Naive thymus-derived CD8-positive, alpha-beta T cell (primary cell): Measurements from ENCODE around the gene OR9A2. TPM values are rescaled to one million over a fixed set of nuclear protein-coding genes. Genes with fewer than 3 reads are reported as not detected.
A peak's percentile ranks its signal among the peaks of the same experiment; 100 is the strongest.
"Not testable (repeated sequence)": the region's sequence is repeated elsewhere in the genome, so short reads cannot be mapped to it uniquely, and the experiment has no call there.

ENCODE experiments used
- ATAC-seq, 2 donors: fragments of 150-1000 bp; cut with Tn5 transposase in 1 of 2; sonication (Bioruptor Pico), chemical (Tn5 transposase) in 1 of 2; 1 replicate in 1 of 2; 2 replicates in 1 of 2; pipeline ENCODE4 v1.10.0; 2021; ENCODE audit warnings: mild to moderate bottlenecking in 2 of 2, moderate library complexity in 2 of 2
- POLR2A ChIA-PET: fragments of 350-600 bp; sonication (Branson Sonifier 250); formaldehyde crosslinking; loops from one replicate; lab custom pipeline; 2021; ENCODE audit warnings: antibody characterized with exemption; lab: Charles Lee
- DNase-seq, 10 donors: peaks; one replicate each; pipeline versions ENCODE4 v3.0.0 to v3.0.0-alpha.2; 2020 to 2022
- H3K27ac Mint-ChIP-seq, 10 donors: one replicate each; pipeline ENCODE4 v1.8.0; 2020 to 2022; ENCODE audit warnings: mild to moderate bottlenecking in 10 of 10, mixed read lengths in 10 of 10, moderate library complexity in 4 of 10, inconsistent platforms in 1 of 10
- H3K27me3 Mint-ChIP-seq, 5 donors: one replicate each; pipeline ENCODE4 v1.8.0; 2021 to 2022; ENCODE audit warnings: mixed read lengths in 5 of 5
- H3K36me3 Mint-ChIP-seq, 3 donors: one replicate each; pipeline ENCODE4 v1.8.0; 2020 to 2022; ENCODE audit warnings: mixed read lengths in 3 of 3, mild to moderate bottlenecking in 2 of 3, inconsistent platforms in 1 of 3
- H3K4me1 Mint-ChIP-seq, 4 donors: one replicate each; pipeline ENCODE4 v1.8.0; 2021 to 2022; ENCODE audit warnings: mixed read lengths in 4 of 4
- H3K4me3 Mint-ChIP-seq, 10 donors: one replicate each; pipeline ENCODE4 v1.8.0; 2020 to 2022; ENCODE audit warnings: mild to moderate bottlenecking in 10 of 10, mixed read lengths in 10 of 10, moderate library complexity in 6 of 10, inconsistent platforms in 1 of 10
- H3K9me3 Mint-ChIP-seq, 9 donors: one replicate each; pipeline ENCODE4 v1.8.0; 2020 to 2022; ENCODE audit warnings: mixed read lengths in 9 of 9, mild to moderate bottlenecking in 3 of 9, inconsistent platforms in 1 of 9, moderate library complexity in 1 of 9
- polyA plus RNA-seq, 3 donors: library from polyadenylated mRNA; unstranded; fragments of 300-500 nt; fragmentation: Illumina TruSeq; gene quantifications; one replicate each; pipeline ENCODE4 v1.2.3, GENCODE V29; 2021
- total RNA-seq, 8 experiments: library from RNA in 2 of 8; stranded (reverse) in 2 of 8; gene quantifications; one replicate each; pipeline ENCODE4 v1.2.3 and lab custom pipeline; 2021 to 2026

OR9A2 gene
- total and polyA plus RNA-seq, 5 experiments from 2014 or later, result 0.38 TPM; not detected in 4

DNA sequence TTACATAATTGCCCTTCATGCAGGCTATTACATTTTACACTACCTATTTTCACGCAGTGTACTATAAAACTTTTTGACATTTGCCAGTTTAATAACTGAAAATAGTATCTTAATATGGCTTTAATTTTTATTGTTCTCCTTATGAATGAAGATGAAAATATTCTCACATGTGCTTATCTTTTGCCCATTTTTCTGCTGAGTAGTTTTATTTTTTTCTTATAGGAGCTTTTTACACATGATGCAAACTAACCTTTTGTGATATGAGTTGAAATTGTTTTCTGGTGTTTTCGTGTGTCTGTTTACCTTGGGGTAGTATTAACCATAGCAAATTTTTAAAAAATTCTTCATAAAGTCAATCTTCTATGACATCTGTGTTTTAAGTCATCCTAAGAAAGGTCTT lies 26.3 kb downstream of the OR9A2 start:
- peaks cover 4 to 11% (median 7%) of the 10 kb centered on the region in 4 donors for H3K4me1 Mint-ChIP-seq

DNA sequence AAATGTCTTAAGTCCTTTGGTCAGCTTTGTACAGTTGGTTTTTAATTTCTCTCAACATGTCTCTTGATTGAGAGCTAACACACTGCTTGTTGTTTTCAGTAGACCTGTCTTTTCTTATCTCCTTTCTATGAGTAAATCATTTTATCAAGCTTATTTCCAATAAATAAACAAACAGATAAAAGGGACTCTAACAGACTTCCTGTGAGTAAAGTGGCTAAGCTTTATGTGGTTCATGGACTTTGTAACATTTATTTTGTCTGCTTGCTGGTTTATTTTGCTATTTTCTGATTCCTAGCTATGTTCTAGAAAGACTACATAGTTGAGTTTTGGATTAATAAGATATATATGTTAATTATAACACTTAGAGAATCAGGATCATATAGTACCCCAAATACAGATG lies 27.1 kb downstream of the OR9A2 start:
- H3K36me3 Mint-ChIP-seq, result peaks cover 0 to 5% (median 0%) of the 10 kb centered on the region in 3 donors
- DNase-seq (no peak), ATAC-seq (no peak)
- no peaks in the 10 kb centered on the region for H3K27me3 Mint-ChIP-seq
- POLR2A ChIA-PET, result interaction anchor here (3.7 kb wide), 1 partner anchor 144 kb away, joined by 12 read pairs; the partner anchor contains the start of gene EPHB6
- H3K9me3 Mint-ChIP-seq, result no peaks in the 10 kb centered on the region
- no peak overlapping the region for H3K27ac Mint-ChIP-seq
- peaks cover 4 to 11% (median 7%) of the 10 kb centered on the region in 4 donors for H3K4me1 Mint-ChIP-seq
- H3K4me3 Mint-ChIP-seq, result no peak overlapping the region

More for the DNA sequence above, 26.3 kb downstream of the OR9A2 start:
- H3K4me3 Mint-ChIP-seq, result no peak overlapping the region
- H3K27ac Mint-ChIP-seq, result peak overlapping the region in 1 of 10 donors; percentile 43
- POLR2A ChIA-PET, result interaction anchor here (3.7 kb wide), 1 partner anchor 145 kb away, joined by 12 read pairs; the partner anchor contains the start of gene EPHB6
- H3K27me3 Mint-ChIP-seq, result peaks cover 0 to 1% (median 0%) of the 10 kb centered on the region in 5 donors
- ATAC-seq (no peak), DNase-seq (no peak)
- H3K36me3 Mint-ChIP-seq, result peaks cover 0 to 5% (median 0%) of the 10 kb centered on the region in 3 donors
- H3K9me3 Mint-ChIP-seq, result no peaks in the 10 kb centered on the region

DNA sequence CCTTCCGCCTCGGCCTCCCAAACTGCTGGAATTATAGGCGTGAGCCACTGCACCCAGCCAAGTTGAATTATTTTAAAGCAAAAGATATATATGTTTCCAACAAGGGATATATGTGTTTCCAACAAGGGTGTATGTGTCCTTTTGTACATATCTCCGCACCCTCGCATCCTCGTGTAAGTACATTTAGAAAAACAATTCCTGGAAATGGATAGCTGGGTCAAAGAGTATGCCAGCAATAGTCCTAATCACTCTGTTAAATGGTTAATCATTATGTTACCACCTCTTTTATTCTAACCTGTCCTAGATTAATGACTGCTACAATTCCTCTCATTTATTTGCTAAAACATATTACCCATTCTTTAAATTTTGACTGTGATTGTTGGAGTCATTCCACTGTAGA lies 28.0 kb downstream of the OR9A2 start:
- Mint-ChIP-seq H3K4me3 (no peak overlapping the region), H3K36me3 (peaks cover 0 to 5% (median 0%) of the 10 kb centered on the region in 3 donors), H3K9me3 (no peaks in the 10 kb centered on the region), H3K27me3 (no peaks in the 10 kb centered on the region), H3K4me1 (peaks cover 4 to 11% (median 7%) of the 10 kb centered on the region in 4 donors), H3K27ac (no peak overlapping the region)
- POLR2A ChIA-PET, result no interaction called here
- DNase-seq (no peak), ATAC-seq (no peak)

DNA sequence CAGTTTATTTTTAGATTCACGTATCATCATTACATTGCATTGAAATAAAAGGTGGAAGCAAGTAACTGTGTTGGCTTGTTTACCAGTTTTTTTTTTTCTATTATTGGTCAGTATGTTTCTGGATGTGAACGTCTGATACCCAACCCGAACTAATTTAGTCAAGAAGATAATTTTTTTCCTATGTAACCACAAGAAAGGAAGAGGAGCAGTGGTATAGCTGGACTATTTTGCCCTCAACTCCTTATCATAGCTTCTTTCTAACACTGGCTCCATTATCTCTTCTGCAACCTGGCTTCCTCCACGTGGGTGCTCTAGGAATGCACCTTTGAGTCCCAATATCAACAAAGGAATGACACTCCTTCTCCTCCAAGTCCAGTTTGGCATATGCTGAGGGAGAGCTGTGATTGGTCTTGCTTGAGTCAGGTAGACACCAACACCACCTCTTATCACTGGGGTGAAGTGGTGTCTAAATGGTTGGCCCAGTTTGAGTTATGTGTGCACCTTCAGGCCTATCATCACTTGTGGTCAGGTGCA lies 29.4 kb downstream of the OR9A2 start:
- H3K4me1 Mint-ChIP-seq, result peaks cover 0 to under 1% (median 0%) of the 10 kb centered on the region in 4 donors
- no peaks in the 10 kb centered on the region for H3K9me3 Mint-ChIP-seq
- no peak overlapping the region for H3K4me3 Mint-ChIP-seq
- H3K27ac Mint-ChIP-seq, result no peak overlapping the region
- POLR2A ChIA-PET, result no interaction called here
- ATAC-seq, result no peak
- H3K36me3 Mint-ChIP-seq, result peaks cover 0 to 5% (median 4%) of the 10 kb centered on the region in 3 donors
- no peak for DNase-seq
- peaks cover 0 to 5% (median 0%) of the 10 kb centered on the region in 5 donors for H3K27me3 Mint-ChIP-seq

DNA sequence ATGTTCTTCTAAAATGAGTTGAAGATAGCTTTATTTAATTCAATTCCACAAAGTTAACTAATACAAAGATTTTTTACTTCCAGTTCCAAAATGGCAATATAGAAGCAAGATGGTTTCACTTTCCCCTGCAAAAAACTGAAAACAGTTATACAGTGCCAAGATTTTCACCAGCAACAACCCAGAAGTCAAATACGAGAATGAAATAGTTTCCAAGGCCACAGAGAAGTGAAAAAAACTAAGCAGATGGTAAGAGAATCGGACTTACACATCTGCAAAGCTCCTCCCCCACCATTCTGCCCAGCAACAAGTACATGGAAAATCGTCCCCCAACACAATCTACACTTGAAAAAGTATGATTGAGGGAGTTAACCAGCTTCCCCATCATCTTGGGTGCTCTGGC lies 34.5 kb downstream of the OR9A2 start:
- POLR2A ChIA-PET, result no interaction called here
- no peak for ATAC-seq
- peaks cover 10 to 14% (median 14%) of the 10 kb centered on the region in 5 donors for H3K27me3 Mint-ChIP-seq
- peaks cover 0 to 4% (median 0%) of the 10 kb centered on the region in 3 donors for H3K36me3 Mint-ChIP-seq
- no peak for DNase-seq
- no peak overlapping the region for H3K27ac Mint-ChIP-seq
- no peaks in the 10 kb centered on the region for H3K4me1 Mint-ChIP-seq
- no peaks in the 10 kb centered on the region for H3K9me3 Mint-ChIP-seq
- no peak overlapping the region for H3K4me3 Mint-ChIP-seq

DNA sequence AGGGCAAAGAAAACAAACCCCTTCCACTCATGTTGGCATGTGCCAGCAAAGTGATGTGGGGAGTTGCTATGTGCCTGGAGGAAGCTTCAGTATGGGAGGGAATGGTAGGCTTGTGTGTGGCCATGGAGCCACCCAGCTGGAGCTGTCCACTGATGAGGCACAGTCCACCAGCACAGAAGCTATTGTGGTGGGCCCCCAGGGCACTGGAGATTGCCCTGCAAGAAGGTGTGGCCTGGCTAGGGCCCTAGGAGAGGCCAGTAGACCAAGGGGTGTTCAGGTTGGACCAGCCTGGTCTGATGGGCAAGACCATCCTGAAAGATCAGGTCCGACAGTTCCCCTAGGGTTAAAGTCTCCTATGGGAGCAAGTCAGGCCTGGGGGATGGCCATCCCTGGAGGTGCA lies 42.6 kb downstream of the OR9A2 start:
- ATAC-seq, result no peak
- H3K36me3 Mint-ChIP-seq, result peaks cover 0 to 12% (median 3%) of the 10 kb centered on the region in 3 donors
- H3K27ac Mint-ChIP-seq, result no peak overlapping the region
- POLR2A ChIA-PET, result no interaction called here
- no peak for DNase-seq
- peaks cover 2 to 31% (median 13%) of the 10 kb centered on the region in 9 donors for H3K9me3 Mint-ChIP-seq
- H3K4me3 Mint-ChIP-seq, result no peak overlapping the region
- no peaks in the 10 kb centered on the region for H3K4me1 Mint-ChIP-seq
- H3K27me3 Mint-ChIP-seq, result peaks cover 2 to 26% (median 10%) of the 10 kb centered on the region in 5 donors

DNA sequence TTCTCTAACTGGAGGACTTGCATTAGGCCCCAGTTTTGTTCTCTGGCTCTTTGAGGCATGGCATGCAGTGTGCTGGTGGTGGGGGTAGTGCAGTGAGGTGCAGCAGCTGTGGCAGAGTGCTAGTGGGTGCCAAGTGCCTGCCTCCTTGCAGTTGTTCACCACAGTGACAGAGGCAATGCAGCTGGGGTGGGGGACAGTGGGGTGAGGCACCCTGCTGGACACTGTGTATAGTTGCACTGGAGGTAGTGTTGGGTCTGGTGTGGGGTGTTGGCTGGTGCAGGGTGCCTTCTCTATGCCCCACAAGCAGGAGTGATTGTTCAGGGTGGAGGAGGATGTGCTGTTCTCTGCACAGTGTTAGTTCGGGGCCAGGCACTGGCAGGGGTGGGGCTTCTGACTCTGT lies 43.1 kb downstream of the OR9A2 start:
- Mint-ChIP-seq H3K27ac (no peak overlapping the region), H3K4me1 (no peaks in the 10 kb centered on the region), H3K27me3 (peaks cover 2 to 26% (median 11%) of the 10 kb centered on the region in 5 donors), H3K4me3 (no peak overlapping the region), H3K9me3 (peaks cover 2 to 35% (median 13%) of the 10 kb centered on the region in 9 donors), H3K36me3 (peaks cover 0 to 12% (median 3%) of the 10 kb centered on the region in 3 donors)
- ATAC-seq (no peak), DNase-seq (no peak)
- POLR2A ChIA-PET, result no interaction called here

DNA sequence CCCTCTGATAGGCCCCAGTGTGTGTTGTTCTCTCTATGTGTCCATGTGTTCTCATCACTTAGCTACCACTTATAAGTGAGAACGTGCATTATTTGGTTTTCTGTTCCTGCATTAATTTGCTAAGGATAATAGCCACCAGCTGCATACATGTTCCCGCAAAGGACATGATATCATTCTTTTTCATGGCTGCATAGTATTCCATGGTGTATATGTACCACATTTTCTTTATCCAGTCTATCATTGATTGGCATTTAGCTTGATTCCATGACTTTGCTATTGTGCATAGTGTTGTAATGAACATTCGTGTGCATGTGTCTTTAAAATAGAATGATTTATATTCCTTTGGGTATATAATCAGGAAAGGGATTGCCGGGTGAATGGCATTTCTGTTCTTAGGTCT lies 48.5 kb downstream of the OR9A2 start:
- H3K27ac Mint-ChIP-seq, POLR2A ChIA-PET, H3K4me3 Mint-ChIP-seq, H3K4me1 Mint-ChIP-seq, ATAC-seq, DNase-seq: not testable (repeated sequence)
- Mint-ChIP-seq H3K27me3 (peaks cover 1 to 12% (median 8%) of the 10 kb centered on the region in 5 donors), H3K36me3 (peaks cover 0 to 12% (median 3%) of the 10 kb centered on the region in 3 donors), H3K9me3 (peaks cover 2 to 47% (median 11%) of the 10 kb centered on the region in 9 donors)

Other genes with a start within 250 kb of the OR9A2 start
- 10 to 100 TPM; 48.6 to 57.4 TPM for gene EPHB6, start 172.1 kb downstream of the OR9A2 start, total RNA-seq
- 10 to 100 TPM; 10.2 to 23.3 (median 10.2) TPM for gene EPHB6, start 172.1 kb downstream of the OR9A2 start, polyA plus RNA-seq
- not detected for gene TRPV6, start 141.4 kb downstream of the OR9A2 start, total RNA-seq
- gene TRPV6, start 141.4 kb downstream of the OR9A2 start, polyA plus RNA-seq, result under 1 TPM in 1 of 3 donors, not detected in 2; 0.08 TPM
- under 1 TPM in 1 of 2 experiments, not detected in 1; 0.30 TPM for gene TRPV5, start 93.4 kb downstream of the OR9A2 start, total RNA-seq
- gene TRPV5, start 93.4 kb downstream of the OR9A2 start, polyA plus RNA-seq, result not detected
- gene LLCFC1, start 87.6 kb downstream of the OR9A2 start, total RNA-seq, result not detected
- not detected for gene LLCFC1, start 87.6 kb downstream of the OR9A2 start, polyA plus RNA-seq
- under 1 TPM; 0.47 to 0.70 TPM for gene KEL, start 64.8 kb downstream of the OR9A2 start, total RNA-seq
- gene KEL, start 64.8 kb downstream of the OR9A2 start, polyA plus RNA-seq, result not detected
- gene OR6V1, start 25.2 kb upstream of the OR9A2 start, total RNA-seq, result not detected
- gene OR6V1, start 25.2 kb upstream of the OR9A2 start, polyA plus RNA-seq, result not detected
- gene PIP, start 104.9 kb upstream of the OR9A2 start, total RNA-seq, result not detected
- gene PIP, start 104.9 kb upstream of the OR9A2 start, polyA plus RNA-seq, result not detected
- gene TAS2R39, start 156.3 kb upstream of the OR9A2 start, total RNA-seq, result not detected
- not detected for gene TAS2R39, start 156.3 kb upstream of the OR9A2 start, polyA plus RNA-seq
- not detected for gene TAS2R40, start 194.9 kb upstream of the OR9A2 start, total RNA-seq
- not detected for gene TAS2R40, start 194.9 kb upstream of the OR9A2 start, polyA plus RNA-seq
- gene GSTK1, start 236.3 kb upstream of the OR9A2 start, total RNA-seq, result 100 to 1,000 TPM; 278 to 283 TPM
- 100 to 1,000 TPM; 310 to 355 (median 330) TPM for gene GSTK1, start 236.3 kb upstream of the OR9A2 start, polyA plus RNA-seq